ENCODE measurements around the gene RARA.

RARA gene

GRCh38 chr17:40330850-40331470 is 22.0 kb downstream of the RARA start:
- no peak for DNase-seq

GRCh38 chr17:40331743-40332641 is 23.0 kb downstream of the RARA start:
- DNase-seq: no peak

- no peak for DNase-seq
These were observed 24.9 kb downstream of the RARA start for GRCh38 chr17:40333781-40334448.

GRCh38 chr17:40335620-40336019 is 26.6 kb downstream of the RARA start:
- no peak for DNase-seq

- DNase-seq: no peak
These were observed 28.4 kb downstream of the RARA start for GRCh38 chr17:40337351-40337750.

- DNase-seq: no peak
These were observed 29.1 kb downstream of the RARA start for GRCh38 chr17:40338058-40338457.

- no peak for DNase-seq
These were observed 30.1 kb downstream of the RARA start for GRCh38 chr17:40338941-40339649.

- DNase-seq: no peak
These were observed 31.3 kb downstream of the RARA start for GRCh38 chr17:40340327-40340726.

GRCh38 chr17:40340880-40341807 is 32.2 kb downstream of the RARA start:
- peak; percentile 77 for DNase-seq

GRCh38 chr17:40341808-40342503 is 33.0 kb downstream of the RARA start:
- DNase-seq: no peak

GRCh38 chr17:40342504-40343218 is 33.7 kb downstream of the RARA start:
- DNase-seq: no peak

GRCh38 chr17:40343219-40344119 is 34.5 kb downstream of the RARA start:
- DNase-seq: no peak

- no peak for DNase-seq
These were observed 35.6 kb downstream of the RARA start for GRCh38 chr17:40344421-40345160.

- DNase-seq: no peak
These were observed 36.4 kb downstream of the RARA start for GRCh38 chr17:40345161-40345993.

- DNase-seq: no peak
These were observed 37.2 kb downstream of the RARA start for GRCh38 chr17:40345994-40346764.

- DNase-seq: no peak
These were observed 37.8 kb downstream of the RARA start for GRCh38 chr17:40346765-40347158.
